ENCODE results near the gene WDR45B. TPM values are rescaled to one million over a fixed set of nuclear protein-coding genes. Genes with fewer than 3 reads are reported as not detected.

The WDR45B gene
- total RNA-seq, 1 experiment from 2014 or later: 96.5 TPM

DNA sequence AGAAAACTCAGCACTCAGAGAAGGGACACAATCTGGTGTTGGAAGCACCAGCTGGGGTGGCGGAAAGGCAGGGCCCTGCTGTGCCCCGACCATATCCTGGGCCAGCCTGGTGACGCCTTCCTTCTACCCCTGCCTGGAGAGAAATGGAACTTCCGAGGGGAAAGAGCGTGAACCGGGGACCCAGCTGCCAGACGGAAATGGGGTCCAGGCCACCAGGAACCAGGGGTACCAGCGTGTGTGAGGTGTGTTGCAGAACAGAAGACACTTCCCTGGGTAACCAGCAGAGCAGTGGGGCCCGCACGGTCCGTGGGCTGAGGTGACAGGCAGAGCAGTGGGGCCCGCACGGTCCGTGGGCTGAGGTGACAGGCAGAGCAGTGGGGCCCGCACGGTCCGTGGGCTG lies 43.5 kb upstream of the WDR45B start (continued):
- TF ChIP-seq, protein P1, sequence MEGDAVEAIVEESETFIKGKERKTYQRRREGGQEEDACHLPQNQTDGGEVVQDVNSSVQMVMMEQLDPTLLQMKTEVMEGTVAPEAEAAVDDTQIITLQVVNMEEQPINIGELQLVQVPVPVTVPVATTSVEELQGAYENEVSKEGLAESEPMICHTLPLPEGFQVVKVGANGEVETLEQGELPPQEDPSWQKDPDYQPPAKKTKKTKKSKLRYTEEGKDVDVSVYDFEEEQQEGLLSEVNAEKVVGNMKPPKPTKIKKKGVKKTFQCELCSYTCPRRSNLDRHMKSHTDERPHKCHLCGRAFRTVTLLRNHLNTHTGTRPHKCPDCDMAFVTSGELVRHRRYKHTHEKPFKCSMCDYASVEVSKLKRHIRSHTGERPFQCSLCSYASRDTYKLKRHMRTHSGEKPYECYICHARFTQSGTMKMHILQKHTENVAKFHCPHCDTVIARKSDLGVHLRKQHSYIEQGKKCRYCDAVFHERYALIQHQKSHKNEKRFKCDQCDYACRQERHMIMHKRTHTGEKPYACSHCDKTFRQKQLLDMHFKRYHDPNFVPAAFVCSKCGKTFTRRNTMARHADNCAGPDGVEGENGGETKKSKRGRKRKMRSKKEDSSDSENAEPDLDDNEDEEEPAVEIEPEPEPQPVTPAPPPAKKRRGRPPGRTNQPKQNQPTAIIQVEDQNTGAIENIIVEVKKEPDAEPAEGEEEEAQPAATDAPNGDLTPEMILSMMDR (IDR thresholded peaks at IDR 0.05): no peak
- TF ChIP-seq MYBL2 (CRISPR knock-in tag; IDR thresholded peaks at IDR 0.05): no peak

DNA sequence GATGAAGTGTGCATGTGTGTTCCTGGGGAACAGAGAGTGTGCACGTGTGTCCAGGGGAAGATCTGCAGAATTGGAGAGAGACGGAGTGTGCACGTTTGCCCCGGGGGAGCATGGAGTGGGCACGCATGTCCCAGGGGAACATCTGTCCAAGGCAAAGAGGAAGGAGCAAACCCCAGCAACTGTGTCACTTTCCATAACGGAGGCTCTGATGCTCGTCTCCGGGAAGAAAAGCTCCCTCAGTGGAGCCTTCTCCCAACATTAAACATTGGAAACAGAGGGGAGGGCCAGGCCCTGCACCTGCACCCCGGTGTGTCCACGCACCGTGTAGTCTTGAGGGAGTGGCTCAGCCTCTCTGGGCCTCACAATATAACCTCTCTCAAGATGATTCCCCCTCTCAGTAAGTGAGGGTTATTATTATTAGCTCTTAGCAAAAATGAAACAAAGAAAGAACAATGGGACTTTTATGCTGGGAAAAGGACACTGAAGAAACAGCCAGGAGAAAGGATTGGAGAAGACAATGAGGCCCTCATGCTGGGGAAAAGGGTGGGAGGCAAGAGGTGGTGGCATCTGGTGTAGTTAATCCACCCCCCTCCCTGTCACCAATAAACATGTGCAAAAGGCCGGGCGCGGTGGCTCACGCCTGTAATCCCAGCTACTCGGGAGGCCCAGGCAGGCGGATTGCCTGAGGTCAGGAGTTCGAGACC lies 42.7 kb upstream of the WDR45B start:
- Mint-ChIP-seq H3K4me3 (no peak overlapping the region), H3K36me3 (peaks cover 4% of the 10 kb centered on the region)
- CTCF ChIA-PET: no interaction called here

More for the DNA sequence above, 42.7 kb upstream of the WDR45B start:
- ATAC-seq: no peak
- Mint-ChIP-seq H3K27me3 (ENCODE audit: low read depth) (peaks cover 19% of the 10 kb centered on the region), H3K27ac (no peak overlapping the region), H3K9me3 (peaks cover 8% of the 10 kb centered on the region), H3K4me1 (no peaks in the 10 kb centered on the region)
- DNase-seq (ENCODE audit: low spot score): no peak
- POLR2A ChIA-PET: interaction anchor here (0.6 kb wide), 2 partner anchors 57 to 198 kb away, joined by 3 read pairs; no protein-coding TSS in a partner anchor
- TF ChIP-seq, protein P2, sequence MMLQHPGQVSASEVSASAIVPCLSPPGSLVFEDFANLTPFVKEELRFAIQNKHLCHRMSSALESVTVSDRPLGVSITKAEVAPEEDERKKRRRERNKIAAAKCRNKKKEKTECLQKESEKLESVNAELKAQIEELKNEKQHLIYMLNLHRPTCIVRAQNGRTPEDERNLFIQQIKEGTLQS (CRISPR knock-in tag; conservative IDR thresholded peaks at IDR 0.05): no peak
- TF ChIP-seq, protein P3, sequence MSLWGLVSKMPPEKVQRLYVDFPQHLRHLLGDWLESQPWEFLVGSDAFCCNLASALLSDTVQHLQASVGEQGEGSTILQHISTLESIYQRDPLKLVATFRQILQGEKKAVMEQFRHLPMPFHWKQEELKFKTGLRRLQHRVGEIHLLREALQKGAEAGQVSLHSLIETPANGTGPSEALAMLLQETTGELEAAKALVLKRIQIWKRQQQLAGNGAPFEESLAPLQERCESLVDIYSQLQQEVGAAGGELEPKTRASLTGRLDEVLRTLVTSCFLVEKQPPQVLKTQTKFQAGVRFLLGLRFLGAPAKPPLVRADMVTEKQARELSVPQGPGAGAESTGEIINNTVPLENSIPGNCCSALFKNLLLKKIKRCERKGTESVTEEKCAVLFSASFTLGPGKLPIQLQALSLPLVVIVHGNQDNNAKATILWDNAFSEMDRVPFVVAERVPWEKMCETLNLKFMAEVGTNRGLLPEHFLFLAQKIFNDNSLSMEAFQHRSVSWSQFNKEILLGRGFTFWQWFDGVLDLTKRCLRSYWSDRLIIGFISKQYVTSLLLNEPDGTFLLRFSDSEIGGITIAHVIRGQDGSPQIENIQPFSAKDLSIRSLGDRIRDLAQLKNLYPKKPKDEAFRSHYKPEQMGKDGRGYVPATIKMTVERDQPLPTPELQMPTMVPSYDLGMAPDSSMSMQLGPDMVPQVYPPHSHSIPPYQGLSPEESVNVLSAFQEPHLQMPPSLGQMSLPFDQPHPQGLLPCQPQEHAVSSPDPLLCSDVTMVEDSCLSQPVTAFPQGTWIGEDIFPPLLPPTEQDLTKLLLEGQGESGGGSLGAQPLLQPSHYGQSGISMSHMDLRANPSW (CRISPR knock-in tag; conservative IDR thresholded peaks at IDR 0.05; ENCODE audit: low read depth): no peak
- no peak for TF ChIP-seq ZNF671 (CRISPR knock-in tag; IDR thresholded peaks at IDR 0.05)
- no peak for TF ChIP-seq ZBTB21 (CRISPR knock-in tag; IDR thresholded peaks at IDR 0.05; ENCODE audit: borderline replicate concordance)
- no peak for TF ChIP-seq FOXJ3 (CRISPR knock-in tag; IDR thresholded peaks at IDR 0.05; ENCODE audit: borderline replicate concordance)
- TF ChIP-seq SMAD4 (CRISPR knock-in tag; IDR thresholded peaks at IDR 0.05): no peak
- TF ChIP-seq KAT7 (CRISPR knock-in tag; IDR thresholded peaks at IDR 0.05; ENCODE audit: borderline replicate concordance): no peak
- no peak for TF ChIP-seq JAZF1 (CRISPR knock-in tag; IDR thresholded peaks at IDR 0.05)
- TF ChIP-seq FOXP1 (CRISPR knock-in tag; IDR thresholded peaks at IDR 0.05; ENCODE audit: borderline replicate concordance): no peak
- TF ChIP-seq NFE2L1 (CRISPR knock-in tag; IDR thresholded peaks at IDR 0.05): no peak
- TF ChIP-seq, protein P4, sequence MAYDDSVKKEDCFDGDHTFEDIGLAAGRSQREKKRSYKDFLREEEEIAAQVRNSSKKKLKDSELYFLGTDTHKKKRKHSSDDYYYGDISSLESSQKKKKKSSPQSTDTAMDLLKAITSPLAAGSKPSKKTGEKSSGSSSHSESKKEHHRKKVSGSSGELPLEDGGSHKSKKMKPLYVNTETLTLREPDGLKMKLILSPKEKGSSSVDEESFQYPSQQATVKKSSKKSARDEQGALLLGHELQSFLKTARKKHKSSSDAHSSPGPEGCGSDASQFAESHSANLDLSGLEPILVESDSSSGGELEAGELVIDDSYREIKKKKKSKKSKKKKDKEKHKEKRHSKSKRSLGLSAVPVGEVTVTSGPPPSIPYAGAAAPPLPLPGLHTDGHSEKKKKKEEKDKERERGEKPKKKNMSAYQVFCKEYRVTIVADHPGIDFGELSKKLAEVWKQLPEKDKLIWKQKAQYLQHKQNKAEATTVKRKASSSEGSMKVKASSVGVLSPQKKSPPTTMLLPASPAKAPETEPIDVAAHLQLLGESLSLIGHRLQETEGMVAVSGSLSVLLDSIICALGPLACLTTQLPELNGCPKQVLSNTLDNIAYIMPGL (CRISPR knock-in tag; IDR thresholded peaks at IDR 0.05): no peak
- no peak for TF ChIP-seq ZNF232 (CRISPR knock-in tag; IDR thresholded peaks at IDR 0.05)
- no peak for TF ChIP-seq ATF1 (CRISPR knock-in tag; IDR thresholded peaks at IDR 0.05)
- TF ChIP-seq OVOL2 (CRISPR knock-in tag; IDR thresholded peaks at IDR 0.05; ENCODE audit: borderline replicate concordance): no peak
- TF ChIP-seq ZNF416 (CRISPR knock-in tag; IDR thresholded peaks at IDR 0.05): no peak
- TF ChIP-seq, protein P1 (IDR thresholded peaks at IDR 0.05): no peak
- TF ChIP-seq, protein P5, sequence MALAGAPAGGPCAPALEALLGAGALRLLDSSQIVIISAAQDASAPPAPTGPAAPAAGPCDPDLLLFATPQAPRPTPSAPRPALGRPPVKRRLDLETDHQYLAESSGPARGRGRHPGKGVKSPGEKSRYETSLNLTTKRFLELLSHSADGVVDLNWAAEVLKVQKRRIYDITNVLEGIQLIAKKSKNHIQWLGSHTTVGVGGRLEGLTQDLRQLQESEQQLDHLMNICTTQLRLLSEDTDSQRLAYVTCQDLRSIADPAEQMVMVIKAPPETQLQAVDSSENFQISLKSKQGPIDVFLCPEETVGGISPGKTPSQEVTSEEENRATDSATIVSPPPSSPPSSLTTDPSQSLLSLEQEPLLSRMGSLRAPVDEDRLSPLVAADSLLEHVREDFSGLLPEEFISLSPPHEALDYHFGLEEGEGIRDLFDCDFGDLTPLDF (CRISPR knock-in tag; IDR thresholded peaks at IDR 0.05): no peak
- TF ChIP-seq, protein P6, sequence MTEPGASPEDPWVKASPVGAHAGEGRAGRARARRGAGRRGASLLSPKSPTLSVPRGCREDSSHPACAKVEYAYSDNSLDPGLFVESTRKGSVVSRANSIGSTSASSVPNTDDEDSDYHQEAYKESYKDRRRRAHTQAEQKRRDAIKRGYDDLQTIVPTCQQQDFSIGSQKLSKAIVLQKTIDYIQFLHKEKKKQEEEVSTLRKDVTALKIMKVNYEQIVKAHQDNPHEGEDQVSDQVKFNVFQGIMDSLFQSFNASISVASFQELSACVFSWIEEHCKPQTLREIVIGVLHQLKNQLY (CRISPR knock-in tag; IDR thresholded peaks at IDR 0.05): no peak
- TF ChIP-seq, protein P7, sequence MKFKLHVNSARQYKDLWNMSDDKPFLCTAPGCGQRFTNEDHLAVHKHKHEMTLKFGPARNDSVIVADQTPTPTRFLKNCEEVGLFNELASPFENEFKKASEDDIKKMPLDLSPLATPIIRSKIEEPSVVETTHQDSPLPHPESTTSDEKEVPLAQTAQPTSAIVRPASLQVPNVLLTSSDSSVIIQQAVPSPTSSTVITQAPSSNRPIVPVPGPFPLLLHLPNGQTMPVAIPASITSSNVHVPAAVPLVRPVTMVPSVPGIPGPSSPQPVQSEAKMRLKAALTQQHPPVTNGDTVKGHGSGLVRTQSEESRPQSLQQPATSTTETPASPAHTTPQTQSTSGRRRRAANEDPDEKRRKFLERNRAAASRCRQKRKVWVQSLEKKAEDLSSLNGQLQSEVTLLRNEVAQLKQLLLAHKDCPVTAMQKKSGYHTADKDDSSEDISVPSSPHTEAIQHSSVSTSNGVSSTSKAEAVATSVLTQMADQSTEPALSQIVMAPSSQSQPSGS (CRISPR knock-in tag; IDR thresholded peaks at IDR 0.05; ENCODE audit: borderline replicate concordance, low read depth): no peak
- TF ChIP-seq, protein P8, sequence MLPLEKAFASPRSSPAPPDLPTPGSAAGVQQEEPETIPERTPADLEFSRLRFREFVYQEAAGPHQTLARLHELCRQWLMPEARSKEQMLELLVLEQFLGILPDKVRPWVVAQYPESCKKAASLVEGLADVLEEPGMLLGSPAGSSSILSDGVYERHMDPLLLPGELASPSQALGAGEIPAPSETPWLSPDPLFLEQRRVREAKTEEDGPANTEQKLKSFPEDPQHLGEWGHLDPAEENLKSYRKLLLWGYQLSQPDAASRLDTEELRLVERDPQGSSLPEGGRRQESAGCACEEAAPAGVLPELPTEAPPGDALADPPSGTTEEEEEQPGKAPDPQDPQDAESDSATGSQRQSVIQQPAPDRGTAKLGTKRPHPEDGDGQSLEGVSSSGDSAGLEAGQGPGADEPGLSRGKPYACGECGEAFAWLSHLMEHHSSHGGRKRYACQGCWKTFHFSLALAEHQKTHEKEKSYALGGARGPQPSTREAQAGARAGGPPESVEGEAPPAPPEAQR (CRISPR knock-in tag; IDR thresholded peaks at IDR 0.05): no peak
